ENCODE data around the gene NCKAP5.
A peak's percentile ranks its signal among the peaks of the same experiment; 100 is the strongest.

NCKAP5 gene

GRCh38 chr2:133504566-133505505 lies 63.4 kb downstream of the NCKAP5 start:
- H3K27me3 Mint-ChIP-seq (ENCODE audit: low read depth), result no peaks in the 10 kb centered on the region
- H3K27ac Mint-ChIP-seq, result peak overlapping the region; percentile 66 to 92 (median 91)
- no peak for TF ChIP-seq CTCF (IDR thresholded peaks at IDR 0.05; ENCODE audit: unreplicated experiment in 3 of 3)
- no peaks in the 10 kb centered on the region for H3K36me3 Mint-ChIP-seq (ENCODE audit: low read depth)
- H3K4me1 Mint-ChIP-seq, result peaks cover 19% of the 10 kb centered on the region
- H3K9me3 Mint-ChIP-seq, result no peaks in the 10 kb centered on the region
- no peak overlapping the region for H3K4me3 Mint-ChIP-seq

- no peaks in the 10 kb centered on the region for H3K36me3 Mint-ChIP-seq (ENCODE audit: low read depth)
- H3K9me3 Mint-ChIP-seq, result no peaks in the 10 kb centered on the region
- H3K27ac Mint-ChIP-seq, result peak overlapping the region in 2 of 3 experiments; percentile 66 to 92
- no peak overlapping the region for H3K4me3 Mint-ChIP-seq
- no peak for TF ChIP-seq CTCF (IDR thresholded peaks at IDR 0.05; ENCODE audit: unreplicated experiment in 3 of 3)
- H3K27me3 Mint-ChIP-seq (ENCODE audit: low read depth), result no peaks in the 10 kb centered on the region
- H3K4me1 Mint-ChIP-seq, result peaks cover 19% of the 10 kb centered on the region
Observed at GRCh38 chr2:133503927-133504326, 64.3 kb downstream of the NCKAP5 start.

GRCh38 chr2:133503323-133503722 lies 64.9 kb downstream of the NCKAP5 start:
- TF ChIP-seq CTCF (IDR thresholded peaks at IDR 0.05; ENCODE audit: unreplicated experiment in 3 of 3), result no peak
- Mint-ChIP-seq H3K4me1 (peaks cover 20% of the 10 kb centered on the region), H3K9me3 (no peaks in the 10 kb centered on the region), H3K27me3 (ENCODE audit: low read depth) (no peaks in the 10 kb centered on the region), H3K36me3 (ENCODE audit: low read depth) (no peaks in the 10 kb centered on the region), H3K27ac (peak overlapping the region in 2 of 3 experiments; percentile 66 to 92), H3K4me3 (no peak overlapping the region)

- H3K27me3 Mint-ChIP-seq (ENCODE audit: low read depth), result no peaks in the 10 kb centered on the region
- no peak for TF ChIP-seq CTCF (IDR thresholded peaks at IDR 0.05; ENCODE audit: unreplicated experiment in 3 of 3)
- H3K4me1 Mint-ChIP-seq, result peaks cover 27% of the 10 kb centered on the region
- no peak overlapping the region for H3K4me3 Mint-ChIP-seq
- H3K27ac Mint-ChIP-seq, result peak overlapping the region in 2 of 3 experiments; percentile 88
- no peaks in the 10 kb centered on the region for H3K9me3 Mint-ChIP-seq
- H3K36me3 Mint-ChIP-seq (ENCODE audit: low read depth), result no peaks in the 10 kb centered on the region
Observed at GRCh38 chr2:133502678-133503077, 65.6 kb downstream of the NCKAP5 start.

GRCh38 chr2:133500917-133501316 lies 67.3 kb downstream of the NCKAP5 start:
- Mint-ChIP-seq H3K27me3 (ENCODE audit: low read depth) (no peaks in the 10 kb centered on the region), H3K36me3 (ENCODE audit: low read depth) (no peaks in the 10 kb centered on the region), H3K4me3 (no peak overlapping the region), H3K27ac (peak overlapping the region; percentile 19 to 88 (median 88)), H3K4me1 (peaks cover 39% of the 10 kb centered on the region), H3K9me3 (no peaks in the 10 kb centered on the region)
- no peak for TF ChIP-seq CTCF (IDR thresholded peaks at IDR 0.05; ENCODE audit: unreplicated experiment in 3 of 3)

All from nephron (organoid).